ENCODE results near the gene ADAMTSL3.

ADAMTSL3 gene

GRCh38 chr15:83653639-83654378 lies at the start of gene ADAMTSL3:
TSS of gene ADAMTSL3 (plus strand) at chr15:83654123. CDS start at chr15:83655762, 1,639 bp downstream.
- H3K27ac ChIP-seq: 0 out of 2 replicates have a peak within 1 kb of the TSS, but pooled peaks have one; percentile 23
- TF ChIP-seq CTCF (IDR thresholded peaks at IDR 0.05): peak; percentile 0; the same call in 1 of the 2 replicates
- no peak for TF ChIP-seq ZFX (IDR thresholded peaks at IDR 0.05; ENCODE audit: borderline replicate concordance)

- TF ChIP-seq CTCF (IDR thresholded peaks at IDR 0.05) (no peak), ZFX (IDR thresholded peaks at IDR 0.05; ENCODE audit: borderline replicate concordance) (no peak)
- no peak overlapping the region for H3K27ac ChIP-seq
Observed at GRCh38 chr15:83604549-83604948, 49.4 kb upstream of the ADAMTSL3 start.

GRCh38 chr15:83605111-83605945 lies 48.6 kb upstream of the ADAMTSL3 start:
- no peak overlapping the region for H3K27ac ChIP-seq
- TF ChIP-seq ZFX (IDR thresholded peaks at IDR 0.05; ENCODE audit: borderline replicate concordance): no peak

GRCh38 chr15:83610132-83610531 lies 43.8 kb upstream of the ADAMTSL3 start:
- TF ChIP-seq CTCF (IDR thresholded peaks at IDR 0.05) (no peak), ZFX (IDR thresholded peaks at IDR 0.05; ENCODE audit: borderline replicate concordance) (no peak)
- H3K27ac ChIP-seq: no peak overlapping the region

GRCh38 chr15:83610901-83611685 lies 42.8 kb upstream of the ADAMTSL3 start:
- TF ChIP-seq CTCF (IDR thresholded peaks at IDR 0.05) (no peak), ZFX (IDR thresholded peaks at IDR 0.05; ENCODE audit: borderline replicate concordance) (no peak)
- H3K27ac ChIP-seq: no peak overlapping the region

GRCh38 chr15:83612226-83612625 lies 41.7 kb upstream of the ADAMTSL3 start:
- no peak overlapping the region for H3K27ac ChIP-seq
- TF ChIP-seq ZFX (IDR thresholded peaks at IDR 0.05; ENCODE audit: borderline replicate concordance) (no peak), CTCF (IDR thresholded peaks at IDR 0.05) (no peak)

- TF ChIP-seq ZFX (IDR thresholded peaks at IDR 0.05; ENCODE audit: borderline replicate concordance) (no peak), CTCF (IDR thresholded peaks at IDR 0.05) (no peak)
Observed at GRCh38 chr15:83612898-83613635, 40.9 kb upstream of the ADAMTSL3 start.

More at GRCh38 chr15:83612898-83613635, 40.9 kb upstream of the ADAMTSL3 start:
- H3K27ac ChIP-seq: no peak overlapping the region
